ENCODE results near the gene DNAJB14. TPM values are rescaled to one million over a fixed set of nuclear protein-coding genes. Genes with fewer than 3 reads are reported as not detected.

DNAJB14 gene
- total RNA-seq, 4 donors from 2014 or later, result 21.2 to 40.0 (median 33.6) TPM

DNA sequence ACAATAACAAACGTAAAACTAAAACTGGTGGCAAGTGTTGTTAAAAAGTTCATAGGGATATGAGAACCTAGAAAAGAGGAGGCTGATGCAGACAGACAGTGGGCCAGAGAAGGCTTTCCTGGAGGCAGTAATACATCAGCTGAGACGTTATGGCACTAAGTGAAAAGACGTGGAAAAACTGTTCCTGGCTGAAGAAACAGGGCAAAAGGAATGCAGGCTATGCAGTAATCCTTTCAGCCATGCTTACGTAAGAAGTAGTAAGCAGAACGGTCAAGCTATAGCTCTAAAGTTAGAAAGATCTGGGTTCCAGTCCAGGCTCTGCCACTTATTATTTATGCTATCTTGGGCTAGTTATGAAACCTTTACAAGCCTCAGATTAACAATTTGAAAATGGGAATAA lies 58.6 kb downstream of the DNAJB14 start:
- H3K4me3 ChIP-seq, result no peak overlapping the region
- H3K4me1 ChIP-seq, result peaks cover 29 to 57% (median 53%) of the 10 kb centered on the region in 4 donors
- peaks cover 0 to 40% (median 18%) of the 10 kb centered on the region in 4 donors for H3K36me3 ChIP-seq
- H3K27me3 ChIP-seq, result no peaks in the 10 kb centered on the region
- DNase-seq (ENCODE audit: extremely low spot score), result no peak
- intact Hi-C loops (cut with DNase I), result loop anchor here (5.0 to 10.0 kb wide), 2 partner anchors 163 to 326 kb away; partner anchors contain the start of gene TRMT10A
- TF ChIP-seq, protein P1, sequence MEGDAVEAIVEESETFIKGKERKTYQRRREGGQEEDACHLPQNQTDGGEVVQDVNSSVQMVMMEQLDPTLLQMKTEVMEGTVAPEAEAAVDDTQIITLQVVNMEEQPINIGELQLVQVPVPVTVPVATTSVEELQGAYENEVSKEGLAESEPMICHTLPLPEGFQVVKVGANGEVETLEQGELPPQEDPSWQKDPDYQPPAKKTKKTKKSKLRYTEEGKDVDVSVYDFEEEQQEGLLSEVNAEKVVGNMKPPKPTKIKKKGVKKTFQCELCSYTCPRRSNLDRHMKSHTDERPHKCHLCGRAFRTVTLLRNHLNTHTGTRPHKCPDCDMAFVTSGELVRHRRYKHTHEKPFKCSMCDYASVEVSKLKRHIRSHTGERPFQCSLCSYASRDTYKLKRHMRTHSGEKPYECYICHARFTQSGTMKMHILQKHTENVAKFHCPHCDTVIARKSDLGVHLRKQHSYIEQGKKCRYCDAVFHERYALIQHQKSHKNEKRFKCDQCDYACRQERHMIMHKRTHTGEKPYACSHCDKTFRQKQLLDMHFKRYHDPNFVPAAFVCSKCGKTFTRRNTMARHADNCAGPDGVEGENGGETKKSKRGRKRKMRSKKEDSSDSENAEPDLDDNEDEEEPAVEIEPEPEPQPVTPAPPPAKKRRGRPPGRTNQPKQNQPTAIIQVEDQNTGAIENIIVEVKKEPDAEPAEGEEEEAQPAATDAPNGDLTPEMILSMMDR (IDR thresholded peaks at IDR 0.05), result no peak
- TF ChIP-seq POLR2A (IDR thresholded peaks at IDR 0.05; ENCODE audit: low read depth) (no peak), POLR2AphosphoS5 (IDR thresholded peaks at IDR 0.05) (peak in 1 of 2 donors; percentile 51), EP300 (IDR thresholded peaks at IDR 0.05) (no peak)
- peak overlapping the region; percentile 62 to 69 (median 66) for H3K27ac ChIP-seq (replicated peaks in 1 of 4)
- H3K9me3 ChIP-seq, result no peaks in the 10 kb centered on the region
- 51% methylated on average over 5 of the region's 5 CpGs for WGBS

DNA sequence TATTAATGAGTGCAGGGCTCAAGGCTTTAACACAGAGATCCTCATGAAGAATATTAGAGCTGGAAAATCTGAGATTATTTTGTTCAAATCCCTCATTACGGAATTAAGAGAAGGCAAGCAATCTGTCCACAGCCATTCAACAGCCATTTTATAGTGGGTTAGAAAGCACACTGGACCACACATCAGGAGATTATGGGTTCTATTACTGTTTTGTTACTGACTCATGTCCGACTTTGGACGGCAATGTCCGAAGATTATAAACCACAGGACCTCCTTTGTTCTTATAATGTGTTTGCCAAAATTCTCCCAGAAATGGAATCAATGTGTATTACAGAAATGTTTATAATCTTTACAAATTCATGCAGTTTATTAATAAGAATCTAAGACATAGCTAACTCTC lies 60.3 kb downstream of the DNAJB14 start:
- Histone ChIP-seq H3K9me3 (no peaks in the 10 kb centered on the region), H3K27me3 (no peaks in the 10 kb centered on the region), H3K27ac (replicated peaks in 1 of 4) (peak overlapping the region; percentile 3 to 26 (median 9)), H3K4me3 (no peak overlapping the region), H3K36me3 (peaks cover 9 to 51% (median 28%) of the 10 kb centered on the region in 4 donors), H3K4me1 (peaks cover 13 to 41% (median 38%) of the 10 kb centered on the region in 4 donors)
- WGBS, result 75% methylated on average over 4 of the region's 4 CpGs
- intact Hi-C loops (cut with DNase I), result loop anchor here (5.0 to 10.0 kb wide), 2 partner anchors 161 to 324 kb away; partner anchors contain the start of gene TRMT10A
- DNase-seq (ENCODE audit: extremely low spot score), result no peak
- TF ChIP-seq EP300 (IDR thresholded peaks at IDR 0.05) (no peak), POLR2AphosphoS5 (IDR thresholded peaks at IDR 0.05) (no peak), POLR2A (IDR thresholded peaks at IDR 0.05; ENCODE audit: low read depth) (no peak)
- TF ChIP-seq, protein P1 (IDR thresholded peaks at IDR 0.05), result no peak

DNA sequence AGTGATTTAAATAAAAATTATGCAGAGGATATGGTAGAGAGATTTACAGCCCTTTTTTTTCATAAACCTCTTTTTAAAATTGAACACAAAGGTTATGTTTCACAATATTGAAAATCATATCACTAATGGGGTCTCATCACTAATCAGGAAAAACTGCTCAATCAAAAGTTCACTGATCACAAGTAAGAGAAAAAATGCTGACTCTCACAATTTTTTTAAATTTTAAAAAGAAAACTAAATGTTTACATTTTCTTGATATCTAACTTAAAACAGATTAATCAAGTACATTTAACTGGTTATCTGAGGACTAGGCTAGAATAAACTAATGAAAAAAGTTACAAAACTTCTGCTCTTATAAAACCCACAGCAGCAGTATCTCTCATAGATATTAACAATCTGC lies 60.7 kb downstream of the DNAJB14 start:
- DNase-seq (ENCODE audit: extremely low spot score), result no peak
- peak overlapping the region in 3 of 4 donors; percentile 4 to 14 (median 13) for H3K27ac ChIP-seq (replicated peaks in 1 of 4)
- H3K27me3 ChIP-seq, result no peaks in the 10 kb centered on the region
- no peak for TF ChIP-seq POLR2AphosphoS5 (IDR thresholded peaks at IDR 0.05)
- no peak for TF ChIP-seq POLR2A (IDR thresholded peaks at IDR 0.05; ENCODE audit: low read depth)
- TF ChIP-seq EP300 (IDR thresholded peaks at IDR 0.05), result no peak
- TF ChIP-seq, protein P1 (IDR thresholded peaks at IDR 0.05), result no peak
- H3K9me3 ChIP-seq, result no peaks in the 10 kb centered on the region
- H3K4me1 ChIP-seq, result peaks cover 12 to 37% (median 33%) of the 10 kb centered on the region in 4 donors
- H3K36me3 ChIP-seq, result peaks cover 12 to 54% (median 33%) of the 10 kb centered on the region in 4 donors
- no peak overlapping the region for H3K4me3 ChIP-seq
- intact Hi-C loops (cut with DNase I), result loop anchor here (5.0 to 10.0 kb wide), 2 partner anchors 161 to 323 kb away; partner anchors contain the start of gene TRMT10A

DNA sequence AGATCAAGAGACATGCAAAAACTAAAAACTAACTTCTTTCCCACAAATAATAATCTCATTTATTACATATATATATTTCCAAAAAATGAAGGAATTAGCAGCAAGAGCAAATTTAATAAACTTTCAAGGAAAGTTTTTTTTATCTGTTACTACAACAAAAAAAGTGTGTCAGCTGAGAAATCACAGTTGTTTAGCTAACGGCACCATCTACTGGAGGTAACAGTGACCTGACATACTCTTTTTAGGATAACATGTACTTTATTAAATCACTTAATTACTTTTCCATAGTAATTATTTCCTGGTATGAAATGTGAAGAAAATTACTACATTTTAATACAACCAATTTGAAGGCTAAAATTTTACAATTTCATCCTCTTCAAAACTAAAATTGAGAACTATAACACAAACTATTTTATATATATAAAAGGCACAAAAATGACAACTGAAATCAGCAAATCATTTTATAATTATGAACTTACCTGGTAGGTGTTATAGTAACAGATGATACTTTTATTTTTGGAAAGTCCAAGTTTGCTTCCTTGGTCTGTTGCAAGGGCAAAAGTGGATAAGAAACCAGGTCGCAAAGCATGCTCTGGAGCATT lies 61.3 kb downstream of the DNAJB14 start:
- TF ChIP-seq, protein P1 (IDR thresholded peaks at IDR 0.05), result peak; percentile 53 to 67 (median 62)
- TF ChIP-seq EP300 (IDR thresholded peaks at IDR 0.05), result no peak
- Histone ChIP-seq H3K4me1 (peaks cover 12 to 31% (median 28%) of the 10 kb centered on the region in 4 donors), H3K27ac (replicated peaks in 1 of 4) (peak overlapping the region in 1 of 4 donors; percentile 13), H3K4me3 (no peak overlapping the region), H3K9me3 (no peaks in the 10 kb centered on the region), H3K36me3 (peaks cover 18 to 59% (median 38%) of the 10 kb centered on the region in 4 donors), H3K27me3 (no peaks in the 10 kb centered on the region)
- no peak for DNase-seq (ENCODE audit: extremely low spot score)
- intact Hi-C loops (cut with DNase I), result loop anchor here (5.0 to 10.0 kb wide), 2 partner anchors 160 to 323 kb away; partner anchors contain the start of gene TRMT10A
- 72% methylated on average over 2 of the region's 2 CpGs for WGBS

Measured in esophagus muscularis mucosa (tissue), 4 donors.